ENCODE results near the gene NXPH4.

Gene NXPH4

DNA sequence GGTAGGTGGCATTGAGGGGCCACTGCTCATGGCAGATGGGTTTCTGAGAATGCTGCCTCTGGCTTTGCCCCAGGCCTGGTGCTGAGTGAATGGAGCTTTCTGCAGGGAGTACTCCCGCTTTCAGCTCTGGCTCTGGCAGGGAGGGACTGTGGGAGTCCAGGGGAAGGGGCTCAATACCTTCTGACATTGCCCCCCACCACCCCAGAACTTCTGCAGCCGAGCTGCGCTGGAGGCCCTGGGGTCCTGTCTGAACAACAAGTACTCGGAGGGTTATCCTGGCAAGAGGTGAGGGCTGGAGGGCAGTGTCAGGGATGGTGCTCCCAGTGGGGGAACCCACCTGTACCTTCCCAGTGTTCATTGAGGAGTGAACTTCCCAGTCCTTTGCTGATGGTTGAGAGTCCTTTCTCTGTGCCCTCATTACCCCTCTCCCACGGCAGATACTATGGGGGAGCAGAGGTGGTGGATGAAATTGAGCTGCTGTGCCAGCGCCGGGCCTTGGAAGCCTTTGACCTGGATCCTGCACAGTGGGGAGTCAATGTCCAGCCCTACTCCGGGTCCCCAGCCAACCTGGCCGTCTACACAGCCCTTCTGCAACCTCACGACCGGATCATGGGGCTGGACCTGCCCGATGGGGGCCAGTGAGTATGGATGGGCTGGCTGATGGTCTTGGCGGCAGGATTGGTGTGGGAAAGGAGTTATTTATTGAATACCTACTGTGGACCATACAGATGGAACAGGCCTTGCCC, 14.9 kb downstream of the NXPH4 start:
- no peak for DNase-seq

DNA sequence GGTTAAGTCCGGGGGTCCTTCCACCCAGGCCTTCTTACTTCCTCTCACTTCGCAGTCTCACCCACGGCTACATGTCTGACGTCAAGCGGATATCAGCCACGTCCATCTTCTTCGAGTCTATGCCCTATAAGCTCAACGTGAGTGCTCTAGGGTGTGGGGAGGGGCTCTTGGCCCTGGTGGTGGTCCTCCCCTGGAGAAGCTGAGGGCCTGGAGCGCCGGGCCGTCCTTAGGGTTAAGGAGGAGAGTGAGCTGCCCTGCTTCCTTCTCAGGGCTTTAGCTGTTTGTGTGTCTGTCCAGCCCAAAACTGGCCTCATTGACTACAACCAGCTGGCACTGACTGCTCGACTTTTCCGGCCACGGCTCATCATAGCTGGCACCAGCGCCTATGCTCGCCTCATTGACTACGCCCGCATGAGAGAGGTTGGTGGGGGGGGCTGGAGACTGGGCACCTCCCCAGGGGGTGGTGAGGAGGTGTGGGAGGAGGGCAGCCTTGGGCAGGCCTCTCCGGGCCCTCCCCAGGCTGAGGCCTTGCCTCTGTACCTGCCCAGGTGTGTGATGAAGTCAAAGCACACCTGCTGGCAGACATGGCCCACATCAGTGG, 15.7 kb downstream of the NXPH4 start:
- no peak for DNase-seq

DNA sequence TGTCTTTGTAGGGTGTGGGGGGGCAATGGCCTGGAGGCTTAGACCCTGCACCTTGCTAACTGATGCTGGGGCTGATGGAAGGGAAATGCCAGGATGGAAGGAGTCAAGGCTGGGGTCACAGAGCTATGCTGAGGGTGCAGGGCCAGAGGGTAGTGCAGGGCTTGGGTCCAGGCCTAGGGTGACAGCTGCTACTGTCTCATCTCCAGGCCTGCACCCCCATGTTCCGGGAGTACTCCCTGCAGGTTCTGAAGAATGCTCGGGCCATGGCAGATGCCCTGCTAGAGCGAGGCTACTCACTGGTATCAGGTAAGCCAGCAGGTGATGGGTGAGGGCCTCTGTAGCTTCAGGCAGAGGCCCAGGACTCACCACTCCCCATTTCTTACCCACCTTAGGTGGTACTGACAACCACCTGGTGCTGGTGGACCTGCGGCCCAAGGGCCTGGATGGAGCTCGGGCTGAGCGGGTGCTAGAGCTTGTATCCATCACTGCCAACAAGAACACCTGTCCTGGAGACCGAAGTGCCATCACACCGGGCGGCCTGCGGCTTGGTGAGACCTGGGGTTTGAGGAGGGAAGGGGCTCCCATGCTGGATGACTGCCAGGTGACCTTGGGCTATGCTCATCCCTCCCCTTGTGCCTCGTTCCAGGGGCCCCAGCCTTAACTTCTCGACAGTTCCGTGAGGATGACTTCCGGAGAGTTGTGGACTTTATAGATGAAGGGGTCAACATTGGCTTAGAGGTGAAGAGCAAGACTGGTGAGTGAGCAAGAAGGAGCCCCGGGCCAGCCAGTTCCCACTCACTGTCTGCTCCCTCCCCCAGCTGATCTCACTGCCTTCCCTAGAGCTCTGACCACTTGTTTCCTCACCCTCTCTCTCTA, 17.0 kb downstream of the NXPH4 start:
- no peak for DNase-seq

DNA sequence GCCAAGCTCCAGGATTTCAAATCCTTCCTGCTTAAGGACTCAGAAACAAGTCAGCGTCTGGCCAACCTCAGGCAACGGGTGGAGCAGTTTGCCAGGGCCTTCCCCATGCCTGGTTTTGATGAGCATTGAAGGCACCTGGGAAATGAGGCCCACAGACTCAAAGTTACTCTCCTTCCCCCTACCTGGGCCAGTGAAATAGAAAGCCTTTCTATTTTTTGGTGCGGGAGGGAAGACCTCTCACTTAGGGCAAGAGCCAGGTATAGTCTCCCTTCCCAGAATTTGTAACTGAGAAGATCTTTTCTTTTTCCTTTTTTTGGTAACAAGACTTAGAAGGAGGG, 17.6 kb downstream of the NXPH4 start:
- no peak for DNase-seq

DNA sequence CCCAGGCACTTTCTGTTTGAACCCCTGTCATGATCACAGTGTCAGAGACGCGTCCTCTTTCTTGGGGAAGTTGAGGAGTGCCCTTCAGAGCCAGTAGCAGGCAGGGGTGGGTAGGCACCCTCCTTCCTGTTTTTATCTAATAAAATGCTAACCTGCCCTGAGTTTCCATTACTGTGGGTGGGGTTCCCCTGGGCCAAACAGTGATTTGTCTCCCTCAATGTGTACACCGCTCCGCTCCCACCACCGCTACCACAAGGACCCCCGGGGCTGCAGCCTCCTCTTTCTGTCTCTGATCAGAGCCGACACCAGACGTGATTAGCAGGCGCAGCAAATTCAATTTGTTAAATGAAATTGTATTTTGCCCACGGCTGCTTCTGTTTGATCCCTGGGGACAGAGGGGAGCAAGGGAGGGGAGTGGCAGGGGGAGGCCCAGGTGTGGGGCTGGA, 18.0 kb downstream of the NXPH4 start:
- DNase-seq = no peak

DNA sequence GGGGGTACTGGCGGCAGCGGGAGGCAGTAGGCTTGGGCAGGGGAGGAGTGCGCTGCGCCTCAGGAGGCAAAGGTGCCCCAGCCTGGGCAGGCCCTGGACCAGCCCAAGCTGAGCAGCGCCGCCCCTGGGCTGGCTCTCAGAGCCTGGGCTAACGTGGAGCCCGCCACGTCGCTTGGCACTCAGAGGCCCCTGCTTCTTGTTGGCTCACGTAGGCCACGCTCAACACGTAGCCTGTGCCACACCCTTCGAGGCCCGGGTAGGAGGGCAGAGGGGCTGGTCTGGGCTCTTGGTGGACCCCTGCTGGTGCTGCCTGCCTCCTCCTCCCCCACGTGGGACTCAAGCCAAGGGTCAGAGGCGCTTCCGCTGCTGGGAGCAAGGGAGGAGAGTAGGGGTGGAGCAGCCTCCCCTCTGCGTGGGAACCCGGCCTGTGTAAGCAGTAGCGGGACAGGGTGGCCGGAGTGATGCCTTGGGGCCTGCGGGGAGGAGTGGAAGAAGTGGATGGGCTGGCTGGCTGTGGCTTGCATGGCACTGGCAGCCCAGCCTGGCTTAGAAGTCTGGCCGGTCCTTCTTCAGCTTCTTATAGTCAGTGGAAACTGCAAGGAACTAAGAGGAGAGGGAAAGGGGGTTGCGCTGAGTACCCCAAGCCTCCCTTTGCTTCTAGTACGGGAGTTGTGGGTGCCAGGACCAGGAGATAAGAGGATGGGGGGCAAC, 18.6 kb downstream of the NXPH4 start:
- DNase-seq = peak; percentile 65

DNA sequence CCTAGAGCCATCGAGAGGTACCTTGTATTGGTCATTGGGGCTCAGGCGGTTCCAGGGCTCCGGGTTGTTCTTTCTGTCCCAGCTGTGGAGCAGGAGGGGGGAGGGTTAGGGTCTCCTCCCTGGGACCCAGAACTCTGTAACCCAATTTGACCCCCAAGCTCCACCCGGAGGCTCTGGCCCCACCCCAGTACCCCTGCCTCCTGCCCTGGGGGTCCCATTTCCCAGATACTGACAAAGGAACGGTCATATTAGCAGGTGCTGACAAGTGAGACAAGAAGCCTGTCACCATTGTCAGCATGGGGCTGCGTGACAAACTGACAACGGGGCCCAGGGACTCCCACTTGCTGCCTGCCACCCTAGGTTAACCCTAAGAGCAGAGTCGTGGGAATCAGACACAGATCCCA, 19.1 kb downstream of the NXPH4 start:
- DNase-seq = no peak

DNA sequence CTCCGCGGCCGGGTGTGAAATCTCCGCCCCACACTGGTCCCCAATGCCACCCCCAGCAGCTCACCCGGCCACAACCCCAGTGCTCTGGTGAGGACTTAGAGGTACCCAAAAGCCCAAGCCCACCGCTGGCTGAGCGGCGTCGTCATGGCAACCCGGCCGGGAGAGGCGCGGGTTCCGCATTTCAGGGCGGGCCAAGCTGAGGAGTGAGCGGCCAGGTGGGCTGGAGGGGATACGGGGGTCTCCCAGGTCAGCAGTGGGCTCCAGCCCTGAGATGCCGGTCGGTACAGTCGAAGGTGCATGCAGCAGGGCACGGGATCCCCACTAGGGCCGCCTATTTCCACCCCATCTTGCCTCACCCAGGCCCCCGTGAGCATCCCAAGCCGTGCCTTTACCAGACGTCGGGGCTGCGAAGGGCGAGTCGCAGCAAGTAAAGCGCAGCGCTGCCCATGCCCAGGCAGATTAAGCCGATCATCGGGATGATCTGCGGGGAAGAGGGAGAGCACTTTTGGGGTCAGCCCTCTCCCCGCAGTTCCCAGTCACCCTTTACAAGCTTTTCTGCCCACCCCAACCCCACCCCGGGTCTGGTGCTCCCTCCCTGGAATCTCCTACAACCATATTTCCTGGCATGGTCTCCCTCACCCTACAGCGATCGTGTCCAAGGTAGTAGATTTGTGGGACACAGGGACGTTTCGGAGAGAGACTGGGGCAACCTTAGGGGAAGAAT, 19.8 kb downstream of the NXPH4 start:
- DNase-seq = no peak

DNA sequence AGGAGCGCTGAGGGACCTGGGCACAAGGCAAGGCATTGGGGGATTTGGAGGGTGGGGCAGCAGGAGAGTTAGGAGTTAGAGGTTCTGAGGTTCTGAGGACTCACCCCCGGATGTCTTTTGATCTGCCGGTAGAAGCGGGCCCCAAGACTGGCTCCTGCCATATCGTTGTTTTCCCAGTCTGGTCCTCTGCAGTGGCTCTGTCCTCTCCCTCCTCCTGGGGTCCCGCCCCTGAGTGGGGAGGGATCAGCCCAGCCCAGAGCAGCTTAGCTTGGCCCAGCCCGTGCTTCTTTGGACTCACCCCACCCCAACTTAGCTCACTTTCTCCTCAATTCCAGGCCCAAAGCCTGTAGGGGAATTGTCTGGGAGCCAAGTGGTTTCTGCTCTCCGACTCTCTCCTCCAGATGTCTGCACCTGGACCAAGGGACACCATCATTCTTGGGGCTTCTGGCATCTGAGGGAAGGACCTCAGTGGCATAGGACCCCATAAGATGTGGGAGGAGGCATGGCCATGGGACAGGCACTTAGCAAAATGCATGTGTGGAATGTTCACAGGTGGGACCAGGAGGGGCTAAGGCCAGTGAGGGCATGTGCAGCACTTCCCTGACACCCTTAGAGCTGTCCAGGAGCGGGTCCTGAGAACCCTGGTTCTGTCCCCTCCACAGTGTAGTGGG, 20.5 kb downstream of the NXPH4 start:
- DNase-seq = no peak

DNA sequence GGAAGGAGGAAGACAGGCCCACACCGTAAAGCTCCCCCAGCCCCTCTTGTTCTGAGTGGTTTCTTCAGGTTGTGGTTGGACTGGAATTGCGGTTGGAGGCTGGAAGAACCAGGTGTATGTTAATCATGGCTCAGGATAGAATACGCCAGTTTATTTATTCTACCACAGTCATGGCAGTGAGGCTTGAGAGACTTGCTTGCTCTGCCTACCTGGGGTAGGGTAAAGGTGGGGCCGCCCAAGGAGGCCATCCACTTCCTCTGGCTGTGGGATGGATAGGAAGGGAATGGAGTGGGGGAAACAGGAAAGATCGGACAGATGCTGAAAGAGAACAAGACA, 21.0 kb downstream of the NXPH4 start:
- DNase-seq = no peak

DNA sequence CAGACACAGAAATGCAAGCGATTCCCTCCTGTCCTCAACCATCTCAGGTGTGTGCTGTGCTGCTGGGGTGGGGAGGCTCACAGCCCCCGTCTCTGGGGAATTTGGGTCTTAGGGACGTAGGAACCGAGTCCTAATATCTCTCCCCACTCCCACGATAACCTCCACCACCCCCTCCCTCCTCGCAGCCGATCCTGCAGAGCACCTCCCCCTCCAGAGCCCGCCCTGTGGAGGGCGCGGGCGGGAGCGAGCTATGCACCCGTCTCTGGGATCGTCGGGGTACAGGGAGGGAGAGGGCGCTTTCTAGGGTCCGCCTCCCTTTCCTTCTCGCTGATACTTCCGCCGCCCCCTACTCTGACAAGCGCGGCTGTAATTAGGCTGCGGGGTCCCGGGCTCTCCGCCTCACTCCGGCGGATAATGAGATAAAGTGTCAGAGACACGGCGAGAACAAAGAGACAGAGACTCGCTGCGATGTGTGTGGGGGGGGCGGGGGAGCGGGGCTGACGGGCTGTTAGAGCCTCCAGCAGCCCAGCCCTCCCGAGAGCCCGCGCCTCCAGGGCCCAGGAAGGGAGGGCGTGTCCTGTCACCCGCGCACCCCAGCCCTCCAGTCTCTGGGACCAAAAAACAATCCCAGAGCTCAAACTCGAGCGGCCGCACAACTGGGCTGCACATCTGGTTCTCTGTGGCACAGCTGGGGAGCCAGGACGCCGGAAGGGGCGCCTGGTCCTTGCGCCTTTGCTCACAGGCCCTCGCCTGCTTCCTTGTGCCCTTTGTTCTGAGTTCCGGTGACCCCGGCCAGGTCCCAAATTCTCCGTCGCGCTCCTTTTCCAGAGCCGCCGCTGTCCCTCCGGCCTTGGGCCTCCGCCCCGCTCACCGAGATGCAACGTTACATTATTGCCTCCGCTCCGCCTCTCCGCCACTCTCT, 21.6 kb downstream of the NXPH4 start:
- peak; percentile 57 for DNase-seq

DNA sequence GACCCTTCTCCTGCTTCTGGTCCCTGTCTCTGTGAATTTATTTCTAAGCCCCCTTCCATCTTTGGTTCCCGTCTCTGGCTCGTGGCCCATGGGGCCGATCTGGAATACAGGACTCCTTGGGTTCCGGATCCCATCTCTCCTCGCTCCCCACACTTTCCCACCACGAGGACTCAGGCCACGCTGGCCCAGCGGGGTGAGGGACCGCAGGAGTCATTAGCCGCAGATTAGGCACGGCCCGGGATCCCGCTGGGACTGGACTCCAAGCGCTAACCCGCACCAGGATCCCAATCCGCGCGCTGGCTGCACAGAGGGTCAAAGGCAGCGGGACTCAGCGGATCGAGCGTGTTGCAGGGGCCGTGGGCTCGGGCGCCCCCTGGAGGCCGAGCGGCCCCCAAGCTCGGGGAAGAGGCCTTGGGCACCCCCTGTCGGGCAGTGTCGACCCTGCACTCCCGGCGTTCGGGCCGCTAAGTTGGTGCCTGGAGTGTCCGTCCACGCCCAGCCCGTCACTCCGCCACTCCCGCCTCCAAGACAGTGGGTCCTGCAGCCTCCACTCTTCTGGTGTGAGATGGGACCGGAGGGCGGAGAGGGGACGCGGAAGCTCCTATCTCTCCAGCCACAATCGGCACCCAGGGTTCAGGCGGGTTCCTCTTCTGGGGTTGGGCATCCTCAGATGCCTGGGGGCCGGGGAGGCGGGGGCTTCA, 22.4 kb downstream of the NXPH4 start:
- peak; percentile 95 for DNase-seq

DNA sequence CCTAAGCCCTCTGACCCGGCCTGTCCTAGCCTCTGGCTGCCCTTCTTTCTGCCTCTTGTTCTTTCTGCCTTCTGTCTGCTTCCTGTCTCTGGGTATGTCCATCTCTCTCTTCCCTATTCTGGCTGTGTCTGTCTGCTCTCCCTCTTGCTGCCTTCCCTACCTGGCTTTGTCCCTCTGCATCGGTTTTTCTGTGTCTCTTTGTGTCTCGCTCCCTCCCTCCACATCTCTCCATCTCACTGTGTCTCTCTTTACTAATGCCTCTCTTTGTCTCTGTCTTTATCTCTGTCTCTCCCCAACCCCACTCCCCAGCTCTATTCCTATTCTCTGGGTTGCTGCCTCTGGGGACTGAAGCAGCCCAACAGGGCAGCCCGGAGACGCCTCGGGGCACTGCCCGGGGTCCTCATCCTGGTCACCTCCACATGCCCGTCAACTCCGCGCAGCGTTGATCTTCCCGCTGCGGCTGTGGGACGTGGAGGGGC, 23.0 kb downstream of the NXPH4 start:
- DNase-seq = peak; percentile 28

DNA sequence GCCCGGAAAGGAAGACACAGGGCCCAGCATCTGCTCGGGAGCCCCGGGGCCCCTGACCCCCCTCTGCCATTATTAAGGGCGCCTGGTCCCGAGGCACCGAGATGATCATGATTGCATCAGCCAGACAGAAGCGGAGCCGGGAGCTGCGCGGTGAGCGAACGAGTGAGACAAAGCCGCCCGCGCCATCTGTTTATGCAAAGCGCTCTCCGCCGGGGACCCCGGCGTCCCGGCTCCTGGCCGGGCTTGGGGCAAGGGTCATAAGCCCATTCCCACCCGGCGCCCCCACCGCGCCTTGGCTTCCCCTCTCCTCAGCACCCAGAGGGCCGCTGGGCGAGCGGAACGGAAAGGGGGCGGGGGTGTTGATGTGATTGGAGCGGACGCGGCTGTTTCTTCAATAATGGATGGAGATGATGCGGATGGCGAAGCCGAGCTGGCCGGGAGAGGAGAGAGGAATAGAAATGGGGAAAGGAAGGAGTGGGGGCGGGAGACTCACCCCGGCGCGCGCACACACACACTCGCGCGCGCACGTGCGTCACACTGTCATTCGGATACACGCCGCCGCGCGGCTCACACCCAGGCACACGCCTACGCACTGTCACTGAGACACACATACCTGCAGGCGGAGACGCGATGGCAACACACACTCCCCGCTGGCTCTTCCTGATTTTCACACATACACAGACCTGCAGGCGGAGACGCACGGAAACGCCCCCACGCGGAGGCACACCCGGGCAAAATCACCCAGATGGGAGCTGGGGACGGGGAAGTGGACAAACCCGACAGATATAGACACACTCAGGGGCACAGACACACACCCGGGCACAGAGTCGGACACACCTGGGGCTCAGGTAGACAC, 23.7 kb downstream of the NXPH4 start:
- DNase-seq = peak; percentile 78

DNA sequence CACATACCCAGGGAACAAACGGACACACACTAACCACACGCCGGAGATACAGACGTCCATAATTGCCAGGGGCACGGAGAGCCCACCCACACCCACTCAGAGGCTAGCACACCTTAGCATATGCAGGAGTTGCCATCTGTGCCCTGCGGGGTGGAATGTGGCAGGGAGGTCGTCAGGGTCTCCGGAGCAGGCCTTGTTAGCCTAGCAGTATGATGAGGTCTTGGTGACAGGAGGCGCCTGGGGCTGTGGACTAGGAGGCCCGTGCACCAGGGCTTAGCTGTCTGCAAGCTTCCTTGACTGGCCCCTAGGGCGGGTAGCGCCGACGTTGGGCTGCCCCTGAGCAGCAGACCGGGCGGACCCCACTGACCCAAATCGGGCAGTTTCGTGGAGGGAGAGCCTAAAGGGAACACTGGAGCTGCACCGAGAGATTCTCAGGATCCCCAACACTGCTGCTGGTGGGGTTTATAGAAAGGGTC, 24.4 kb downstream of the NXPH4 start:
- peak; percentile 49 for DNase-seq

DNA sequence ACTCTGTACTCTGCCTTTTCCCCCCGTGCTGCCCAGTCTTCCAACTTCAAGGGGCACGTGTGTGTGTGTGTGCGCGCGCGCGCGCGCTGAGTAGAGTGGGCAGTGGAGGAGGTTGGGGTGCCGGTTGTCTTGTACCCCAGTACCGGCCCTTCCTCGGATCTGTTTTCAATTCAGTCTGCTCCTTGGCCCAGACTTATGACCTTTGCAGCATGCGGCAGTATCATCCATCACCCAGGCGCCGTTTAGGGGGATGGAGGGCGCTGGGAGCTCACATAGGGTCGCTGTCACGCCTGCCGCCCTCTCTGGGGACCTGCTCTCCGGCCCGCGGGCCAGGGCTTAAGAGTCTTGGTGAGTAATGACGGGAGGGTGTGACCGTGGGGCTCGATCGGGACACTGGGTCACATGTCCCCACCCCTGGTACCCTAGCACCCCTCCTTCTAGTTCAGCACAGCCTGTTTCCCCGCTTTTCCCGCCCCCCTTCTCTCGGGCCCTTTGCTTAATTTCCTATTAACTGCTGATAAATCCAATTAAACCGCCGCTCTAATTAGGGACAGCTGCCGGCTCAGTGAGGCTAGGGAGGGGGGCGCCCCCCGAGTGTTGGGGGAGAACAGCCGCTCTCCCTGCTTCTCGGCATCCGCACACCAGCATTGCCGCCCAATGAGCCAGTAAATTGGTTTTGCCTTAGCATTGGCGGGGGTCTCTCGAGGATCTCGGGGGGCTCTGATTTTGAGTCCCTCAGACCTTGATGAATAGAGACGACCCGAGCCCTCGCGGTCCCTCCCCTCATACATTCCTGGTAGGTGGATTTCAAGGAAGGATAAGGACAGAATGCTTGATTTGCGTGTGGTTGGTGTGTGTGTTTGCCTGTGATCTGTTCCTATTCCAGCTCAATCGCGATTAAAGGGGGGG, 25.1 kb downstream of the NXPH4 start:
- peak; percentile 39 for DNase-seq

DNA sequence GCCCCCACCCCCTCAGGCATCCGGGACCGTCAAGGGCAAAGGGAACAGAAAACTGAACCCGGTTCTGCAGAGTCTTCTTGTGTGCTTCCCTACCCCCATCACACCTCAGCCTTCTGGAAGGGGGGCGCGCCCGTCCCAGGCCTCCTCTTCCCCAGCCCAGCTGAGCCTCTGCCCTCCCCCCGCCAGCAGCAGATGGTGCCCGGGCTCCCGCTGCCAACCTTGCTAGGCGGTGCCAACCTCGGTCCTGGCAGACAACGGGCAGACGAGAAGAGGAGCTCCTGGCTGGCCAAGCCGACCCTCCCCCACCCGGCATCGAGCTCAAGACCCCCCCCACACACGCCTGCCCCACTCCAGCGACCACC, 25.7 kb downstream of the NXPH4 start:
- DNase-seq = no peak
